CD4-positive, alpha-beta T cell treated with Interleukin-12 subunit alpha and Interleukin-12 subunit beta, for 1 hour (primary cell): ENCODE results near the gene ORM1.

Experiments used
- DNase-seq: peaks from one replicate; pipeline ENCODE4 v3.0.0-alpha.2; 2020

The ORM1 gene

GRCh38 chr9:114367772-114368569 is 45.1 kb downstream of the ORM1 start:
- no peak for DNase-seq

DNA sequence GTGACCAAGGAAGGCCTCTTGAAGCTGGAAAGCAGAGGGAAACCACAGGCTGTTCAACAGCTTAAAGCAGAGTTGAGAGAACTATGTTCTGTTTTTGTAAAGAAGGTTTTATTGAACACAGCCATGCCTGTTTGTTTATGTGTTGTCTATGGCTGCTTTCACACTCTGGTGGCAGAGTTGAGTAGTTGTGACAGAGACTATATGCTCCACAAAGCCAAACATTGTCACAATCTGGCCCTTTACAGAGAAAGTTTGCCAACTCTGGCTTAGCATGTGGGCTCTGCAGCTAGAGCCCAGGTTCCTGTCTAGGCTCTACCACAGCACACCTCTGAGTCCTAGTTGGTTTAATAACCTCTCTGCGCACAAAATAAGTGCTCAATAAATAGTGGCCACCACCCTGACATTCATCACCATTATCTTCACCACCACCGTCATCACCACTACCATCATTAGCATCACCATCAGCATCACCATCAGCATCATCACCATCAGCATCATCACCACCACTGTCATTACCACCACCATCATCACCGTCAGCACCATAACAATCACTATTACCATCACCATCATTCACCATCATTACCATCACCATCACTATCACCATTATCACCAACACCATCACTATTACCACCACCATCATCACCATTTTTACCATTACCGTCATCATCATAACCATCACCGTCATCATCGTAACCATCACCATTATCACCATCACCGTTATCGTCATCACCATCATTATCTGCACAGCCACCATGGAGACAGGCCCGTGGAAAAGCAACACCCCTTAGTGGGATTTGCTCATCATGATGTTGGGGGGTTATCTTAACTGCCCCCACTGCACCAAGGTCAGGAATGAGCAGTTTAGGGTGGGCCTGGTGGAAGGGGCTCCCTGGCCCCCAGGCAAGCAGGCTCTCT is 46.6 kb downstream of the ORM1 start:
- peak; percentile 50 for DNase-seq

GRCh38 chr9:114370251-114370967 is 47.5 kb downstream of the ORM1 start:
- DNase-seq = no peak

GRCh38 chr9:114370968-114371320 is 48.0 kb downstream of the ORM1 start:
- no peak for DNase-seq

DNA sequence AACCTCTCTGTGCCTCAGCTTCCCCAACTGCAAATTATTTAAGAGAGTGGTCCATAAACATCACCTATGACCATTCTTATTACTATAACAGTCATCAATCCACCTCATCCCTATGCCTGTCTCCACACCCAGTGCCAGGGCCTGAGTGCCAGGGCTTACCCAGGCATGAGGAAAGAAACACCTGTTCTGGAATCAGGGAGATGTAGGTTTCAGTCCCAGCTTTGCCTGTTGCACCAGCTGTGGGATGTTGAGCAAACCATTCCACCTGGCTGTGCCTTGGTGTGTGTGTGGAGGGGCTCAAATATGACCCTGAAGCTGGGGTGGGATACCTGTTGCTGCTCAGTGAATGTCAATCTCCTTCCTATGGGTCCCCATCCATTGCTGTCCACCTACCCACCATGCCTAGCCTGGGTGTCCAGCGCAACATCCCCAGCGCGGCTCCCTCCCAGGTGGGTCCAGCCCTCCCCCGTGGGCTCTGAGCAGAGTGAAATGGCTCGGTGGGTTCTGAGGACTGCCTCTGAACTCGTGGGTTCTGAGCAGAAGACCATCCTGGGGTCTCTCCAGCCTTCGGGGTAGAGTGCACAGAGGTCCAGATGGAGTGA is 48.5 kb downstream of the ORM1 start:
- DNase-seq = no peak

DNA sequence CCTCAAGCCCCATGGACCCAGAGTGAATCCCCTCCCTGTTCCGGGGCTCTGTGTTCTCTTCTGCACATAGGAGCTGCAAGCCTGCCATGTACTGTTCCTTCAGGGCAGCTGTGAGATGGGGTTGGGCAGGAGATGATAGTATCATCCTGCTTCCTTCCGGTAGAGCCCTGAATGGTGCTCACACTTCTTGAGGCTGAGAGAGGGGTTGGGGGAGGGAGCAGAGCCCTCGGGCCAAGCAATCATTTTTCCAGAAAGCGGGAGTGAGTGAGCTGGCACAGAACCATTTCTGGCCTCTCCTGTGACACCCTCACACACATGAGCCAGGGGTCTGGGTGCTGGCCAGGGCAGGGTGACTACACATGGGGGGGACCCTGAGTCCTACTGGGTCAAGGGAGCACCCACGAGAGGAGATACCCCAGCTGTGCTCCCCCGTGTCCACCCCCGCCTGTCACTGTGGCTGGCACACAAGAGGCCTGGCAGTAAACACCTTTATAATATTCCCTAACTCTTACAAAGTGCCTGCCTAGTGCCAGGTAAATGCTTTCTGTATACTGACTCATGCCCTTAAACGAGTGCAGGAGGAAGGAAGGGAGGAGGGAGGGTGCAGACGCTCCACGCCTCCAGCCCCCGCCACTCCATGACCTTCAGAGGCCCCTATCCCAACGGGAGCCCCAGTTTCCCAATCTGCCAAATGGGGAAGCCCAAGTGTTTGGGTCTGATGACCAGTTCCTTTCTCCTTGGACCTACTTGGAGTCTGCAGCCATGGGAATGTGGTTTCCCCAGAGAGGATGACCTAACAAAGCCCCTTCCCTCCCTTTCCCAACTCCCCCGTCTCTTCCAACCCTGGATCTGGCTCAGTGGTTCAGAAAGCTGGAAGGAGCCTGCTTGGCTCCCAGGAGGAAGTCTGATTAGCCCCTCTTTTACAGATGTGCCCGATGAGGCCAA is 49.3 kb downstream of the ORM1 start:
- DNase-seq = peak; percentile 68

GRCh38 chr9:114372921-114373448 is 50.1 kb downstream of the ORM1 start:
- DNase-seq = peak; percentile 88

- no peak for DNase-seq
These were observed 51.2 kb downstream of the ORM1 start for GRCh38 chr9:114373960-114374730.

DNA sequence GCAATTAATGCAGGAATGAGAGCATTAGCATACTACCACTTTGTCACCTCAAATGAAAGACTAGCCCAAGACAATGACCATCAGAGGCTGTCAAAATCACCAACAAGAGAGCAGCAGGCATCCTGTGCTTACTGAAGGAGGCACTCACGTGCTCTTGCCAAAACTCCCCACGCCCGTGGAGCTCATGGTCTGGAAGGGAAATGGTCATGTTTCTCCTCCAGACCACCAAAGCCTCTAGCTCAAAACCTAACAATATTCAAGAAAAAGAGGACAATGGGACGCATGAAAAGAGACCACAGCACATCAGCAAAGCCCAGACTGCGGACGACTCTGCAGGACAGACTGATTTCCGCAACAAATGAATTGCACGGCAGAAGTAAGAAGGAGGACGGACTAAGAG is 52.0 kb downstream of the ORM1 start:
- no peak for DNase-seq

DNA sequence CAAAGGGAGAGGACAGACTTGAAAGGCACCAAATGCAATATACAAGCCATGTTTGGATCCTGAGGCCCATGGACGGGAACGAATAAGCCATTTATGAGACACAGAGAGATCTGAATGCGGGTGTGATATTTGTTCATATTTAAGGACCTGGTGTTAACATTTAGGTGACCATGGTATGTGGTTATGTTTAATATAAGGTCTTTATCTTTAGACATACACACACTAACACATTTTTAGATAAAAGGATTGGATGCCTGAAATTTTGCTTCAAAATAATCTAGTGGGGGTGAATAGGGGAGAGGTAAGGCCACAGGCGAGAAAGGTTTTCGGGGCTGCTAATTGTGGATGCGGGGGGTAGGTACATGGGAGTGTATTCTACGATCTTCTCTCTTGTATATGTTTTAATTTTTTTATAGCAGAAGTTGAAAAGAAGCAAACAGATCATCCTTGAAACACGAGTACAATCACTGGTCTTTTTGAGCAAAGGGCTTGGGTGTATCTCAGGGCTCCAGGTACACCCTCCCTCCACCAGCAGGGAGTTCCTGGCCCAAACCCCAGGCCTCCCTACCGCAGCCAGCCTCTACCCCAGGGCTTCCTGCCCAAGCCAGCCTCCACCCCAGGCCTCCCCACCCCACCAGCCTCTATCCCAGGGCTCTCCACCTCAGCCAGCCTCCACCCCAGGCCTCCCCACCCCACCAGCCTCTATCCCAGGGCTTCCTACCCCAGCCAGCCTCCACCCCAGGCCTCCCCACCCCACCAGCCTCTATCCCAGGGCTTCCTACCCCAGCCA is 52.7 kb downstream of the ORM1 start:
- no peak for DNase-seq
